NT2/D1 (cell line): Measurements from ENCODE around the gene TPBGL.

Experiments used
- SUZ12 ChIP-seq: IDR thresholded peaks from 2 replicates; pipeline ENCODE4 v1.6.1; 2011; ENCODE audit not compliant: insufficient read length, insufficient read depth; ENCODE audit errors: extremely low read depth
- YY1 ChIP-seq: IDR thresholded peaks from 2 replicates; pipeline ENCODE4 v1.6.1; 2011; ENCODE audit not compliant: insufficient read length, insufficient read depth
- ZNF274 ChIP-seq: IDR thresholded peaks from 2 replicates; pipeline ENCODE4 v1.6.1; 2011; ENCODE audit warnings: mild to moderate bottlenecking, low read depth, low read length

DNA sequence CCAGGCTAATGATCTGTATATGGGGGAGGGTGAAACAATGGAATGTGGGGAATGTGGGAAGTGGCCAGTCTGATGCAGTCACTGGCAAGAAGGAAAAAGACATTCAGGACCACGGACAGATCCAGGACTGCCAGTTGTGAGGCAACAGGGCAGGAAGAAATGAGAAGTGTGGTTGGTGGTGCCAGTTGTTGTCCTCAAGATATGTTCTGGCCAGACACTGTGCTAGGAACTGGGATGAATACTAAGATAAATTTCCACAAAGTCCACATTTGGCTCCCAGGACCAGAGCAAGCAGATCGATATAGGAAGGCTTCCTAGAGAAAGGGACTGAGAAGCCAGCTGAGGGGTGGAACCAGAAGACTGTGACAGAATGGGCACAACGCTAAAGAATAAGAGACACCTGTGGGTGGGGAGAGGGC lies 6.8 kb upstream of the TPBGL start:
- TF ChIP-seq YY1 (no peak), ZNF274 (no peak), SUZ12 (no peak)
